OCI-LY7 (cell line): ENCODE data around the gene CKM. TPM values are rescaled to one million over a fixed set of nuclear protein-coding genes. Genes with fewer than 3 reads are reported as not detected.

Experiments
- BruUV-seq: library from RNA; stranded (reverse); fragments of 400-500 nt; replicated peaks from 2 replicates; lab custom pipeline; 2021; lab: Mats Ljungman, UMichigan
- CTCF ChIA-PET: fragments of 300-600 bp; sonication (Branson Sonifier 250); formaldehyde crosslinking; loops from one replicate; lab custom pipeline; 2022; ENCODE audit warnings: antibody characterized with exemption; ENCODE audit not compliant: unreplicated experiment; lab: Charles Lee
- POLR2A ChIA-PET: fragments of 300-600 bp; sonication (Branson Sonifier 250); formaldehyde crosslinking; loops from one replicate; lab custom pipeline; 2022; ENCODE audit warnings: antibody characterized with exemption; lab: Charles Lee
- DNase-seq: peaks from one replicate; pipeline ENCODE4 v3.0.0-alpha.2; 2015; ENCODE audit warnings: low spot score
- H2AFZ ChIP-seq: fragments of 200-600 bp; sonication (generic), shearing (Covaris generic); 2 replicates; pipeline ENCODE4 v1.6.1; 2014; ENCODE audit warnings: mild to moderate bottlenecking, antibody characterized with exemption, low read length, moderate library complexity
- H3K27ac ChIP-seq: fragments of 200-600 bp; sonication (generic); 2 replicates; pipeline ENCODE4 v1.5.1; 2014; ENCODE audit warnings: mixed run types, low read depth, mild to moderate bottlenecking, moderate library complexity, low read length, inconsistent platforms; ENCODE audit not compliant: poor library complexity, severe bottlenecking
- H3K36me3 ChIP-seq: fragments of 200-600 bp; sonication (generic); 2 replicates; pipeline ENCODE4 v1.6.1; 2014; ENCODE audit warnings: mild to moderate bottlenecking, antibody characterized with exemption, low read length, moderate library complexity, mixed read lengths; ENCODE audit not compliant: insufficient read depth
- H3K4me1 ChIP-seq: fragments of 200-600 bp; sonication (generic); 2 replicates; pipeline ENCODE4 v1.5.1; 2014; ENCODE audit warnings: mild to moderate bottlenecking, low read length; ENCODE audit not compliant: insufficient read depth, poor library complexity, severe bottlenecking
- H3K4me2 ChIP-seq: fragments of 200-600 bp; sonication (generic); 2 replicates; pipeline ENCODE4 v1.6.1; 2014; ENCODE audit warnings: mild to moderate bottlenecking, low read length
- H3K4me3 ChIP-seq: fragments of 200-600 bp; sonication (generic); 2 replicates; pipeline ENCODE4 v1.5.1; 2014; ENCODE audit warnings: mild to moderate bottlenecking, low read depth, low read length; ENCODE audit not compliant: poor library complexity, severe bottlenecking
- H3K79me2 ChIP-seq: fragments of 200-600 bp; sonication (generic); 2 replicates; pipeline ENCODE4 v1.6.1; 2016; ENCODE audit warnings: low read depth, mild to moderate bottlenecking, low read length, moderate library complexity, mixed read lengths; ENCODE audit not compliant: insufficient read depth
- H3K9me2 ChIP-seq: fragments of 200-600 bp; sonication (generic); 2 replicates; pipeline ENCODE4 v1.6.1; 2016; ENCODE audit warnings: mild to moderate bottlenecking, low read length, mixed read lengths; ENCODE audit not compliant: insufficient read depth
- H3K9me3 ChIP-seq: fragments of 200-600 bp; sonication (generic); 2 replicates; pipeline ENCODE4 v1.6.1; 2014; ENCODE audit warnings: mild to moderate bottlenecking, mixed run types, low read length, mixed read lengths
- H4K20me1 ChIP-seq: fragments of 200-600 bp; sonication (generic); 2 replicates; pipeline ENCODE4 v1.6.1; 2014; ENCODE audit warnings: mild to moderate bottlenecking, antibody characterized with exemption, low read length, moderate library complexity, mixed read lengths; ENCODE audit not compliant: insufficient read depth
- CTCF ChIP-seq: fragments of 200-600 bp; sonication (generic); conservative IDR thresholded peaks from 2 replicates; pipeline ENCODE4 v1.5.1; 2014; ENCODE audit warnings: mild to moderate bottlenecking, antibody characterized with exemption, low read length, moderate library complexity, mixed read lengths
- EZH2phosphoT487 ChIP-seq: fragments of 200-600 bp; sonication (generic); IDR thresholded peaks from 2 replicates; pipeline ENCODE4 v1.6.1; 2018; ENCODE audit warnings: low read depth, borderline replicate concordance, mild to moderate bottlenecking, mixed run types, antibody characterized with exemption, low read length, moderate library complexity, mixed read lengths
- intact Hi-C: fragments of 100-400 bp; cut with micrococcal nuclease; formaldehyde crosslinking; loops from one replicate; pipeline ENCODE4 v1.10.0; 2022; ENCODE audit not compliant: unreplicated experiment
- total RNA-seq, 2 experiments: library from RNA; depleted of rRNA in 1 of 2; stranded (reverse); fragments of >200 nt in 1 of 2; shearing (Covaris generic) in 1 of 2; gene quantifications; 2 replicates each; pipeline ENCODE4 v1.2.3, GENCODE V29; 2014 to 2022

The CKM gene
- total RNA-seq, 2 experiments from 2014 or later: not detected

DNA sequence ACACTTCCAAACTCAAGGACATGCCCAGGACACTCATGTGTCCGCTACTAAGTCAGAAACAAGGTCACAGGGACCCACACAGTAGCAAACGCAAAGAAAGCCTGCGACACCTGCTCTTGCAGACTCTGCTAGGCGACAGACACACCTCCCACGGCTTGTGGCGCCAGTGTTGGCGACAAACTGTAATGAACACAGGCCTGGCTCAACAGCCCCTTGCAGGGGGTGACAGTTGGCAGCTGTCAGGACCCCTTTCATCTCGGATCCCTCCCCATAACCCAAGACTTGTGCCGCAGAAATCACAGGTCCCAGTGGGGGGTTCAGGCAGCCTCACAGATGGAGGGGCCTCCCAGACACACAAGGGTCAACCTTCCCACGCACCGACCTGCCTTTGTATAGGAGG is 364 bp downstream of the CKM start:
- ChIA-PET POLR2A (no interaction called here), CTCF (no interaction called here)
- H4K20me1 ChIP-seq: no peaks in the 10 kb centered on the region
- peaks cover 10% of the 10 kb centered on the region for H3K4me1 ChIP-seq
- no peak overlapping the region for H3K27ac ChIP-seq
- DNase-seq: no peak
- intact Hi-C loops: no loop called here
- no peak overlapping the region for H3K4me3 ChIP-seq
- no TSS peak for BruUV-seq
- no peaks in the 10 kb centered on the region for H3K9me2 ChIP-seq
- no peak overlapping the region for H3K4me2 ChIP-seq
- no peak for TF ChIP-seq CTCF
- no peaks in the 10 kb centered on the region for H3K9me3 ChIP-seq
- no peak overlapping the region for H2AFZ ChIP-seq
- no peaks in the 10 kb centered on the region for H3K36me3 ChIP-seq
- H3K79me2 ChIP-seq: no peaks in the 10 kb centered on the region

DNA sequence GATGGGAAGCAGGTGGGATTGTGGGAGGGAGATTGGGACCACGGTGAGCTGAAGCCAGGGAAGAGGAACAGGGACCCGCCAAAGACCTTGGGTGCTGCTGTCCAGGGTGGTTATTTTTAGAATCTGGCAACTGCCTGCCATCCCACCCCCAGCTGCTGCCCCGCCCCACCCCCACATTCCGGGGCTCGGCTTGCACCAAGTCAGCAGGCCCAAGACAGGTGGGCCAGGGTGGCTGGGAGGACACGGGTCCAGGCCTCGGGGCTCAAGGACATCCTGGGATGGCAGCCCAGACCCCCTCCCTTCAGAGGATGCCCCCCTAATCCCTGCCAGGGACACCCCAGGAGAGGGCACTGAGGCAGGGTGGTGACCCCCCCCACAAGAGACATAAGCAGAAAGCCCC is 827 bp downstream of the CKM start:
- DNase-seq: no peak
- CTCF ChIA-PET: no interaction called here
- no peaks in the 10 kb centered on the region for H3K9me2 ChIP-seq
- no peaks in the 10 kb centered on the region for H3K36me3 ChIP-seq
- no TSS peak for BruUV-seq
- peaks cover 10% of the 10 kb centered on the region for H3K4me1 ChIP-seq
- H3K79me2 ChIP-seq: no peaks in the 10 kb centered on the region
- no peak overlapping the region for H3K4me3 ChIP-seq
- POLR2A ChIA-PET: no interaction called here
- intact Hi-C loops: no loop called here
- H4K20me1 ChIP-seq: no peaks in the 10 kb centered on the region
- H3K9me3 ChIP-seq: no peaks in the 10 kb centered on the region
- H3K4me2 ChIP-seq: no peak overlapping the region
- TF ChIP-seq EZH2phosphoT487 (no peak), CTCF (no peak)
- H2AFZ ChIP-seq: no peak overlapping the region
- H3K27ac ChIP-seq: no peak overlapping the region

- CTCF ChIA-PET: no interaction called here
- Histone ChIP-seq H3K4me3 (no peak overlapping the region), H3K9me3 (no peaks in the 10 kb centered on the region), H3K79me2 (no peaks in the 10 kb centered on the region), H3K36me3 (no peaks in the 10 kb centered on the region), H4K20me1 (no peaks in the 10 kb centered on the region), H2AFZ (no peak overlapping the region), H3K27ac (no peak overlapping the region), H3K4me2 (no peak overlapping the region), H3K9me2 (no peaks in the 10 kb centered on the region), H3K4me1 (peaks cover 7% of the 10 kb centered on the region)
- no TSS peak for BruUV-seq
- POLR2A ChIA-PET: no interaction called here
- TF ChIP-seq CTCF (no peak), EZH2phosphoT487 (no peak)
- no peak for DNase-seq
- intact Hi-C loops: no loop called here
These were observed 1.5 kb downstream of the CKM start for GRCh38 chr19:45320997-45321775.
